Measurements from ENCODE around the gene RRAS2. TPM values are rescaled to one million over a fixed set of nuclear protein-coding genes. Genes with fewer than 3 reads are reported as not detected.

RRAS2 gene
- total RNA-seq, 2 experiments from 2014 or later = 0.60 TPM; not detected in 1

DNA sequence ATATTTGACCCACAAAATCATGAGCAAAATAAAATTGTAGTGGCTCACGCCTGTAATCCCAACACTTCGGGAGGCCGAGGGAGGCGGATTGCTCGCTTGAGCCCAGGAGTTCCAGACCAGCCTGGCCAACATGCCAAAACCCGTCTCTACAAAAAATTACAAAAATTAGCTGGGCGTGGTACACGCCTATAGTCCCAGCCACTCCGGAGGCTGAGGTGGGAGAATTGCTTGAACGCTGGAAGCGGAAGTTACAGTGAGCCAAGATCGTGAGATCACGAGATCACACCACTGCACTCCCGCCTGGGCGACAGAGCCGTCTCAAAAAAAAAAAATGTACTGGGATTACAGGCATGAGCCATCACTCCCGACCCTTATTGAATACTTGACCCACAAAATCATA is 2.0 kb upstream of the RRAS2 start:
- Histone ChIP-seq H3K9me3 (ENCODE audit: low read length) (no peaks in the 10 kb centered on the region), H3K9me2 (ENCODE audit: insufficient read depth, low read length) (no peaks in the 10 kb centered on the region), H3K36me3 (ENCODE audit: insufficient read depth, low read length) (no peaks in the 10 kb centered on the region), H3K27ac (ENCODE audit: low read depth, low read length, poor library complexity, severe bottlenecking) (no peak overlapping the region), H3K4me2 (ENCODE audit: low read length) (no peak overlapping the region), H3K79me2 (ENCODE audit: insufficient read depth, low read depth, low read length) (no peaks in the 10 kb centered on the region), H3K4me3 (ENCODE audit: low read depth, low read length, poor library complexity, severe bottlenecking) (no peak overlapping the region), H2AFZ (ENCODE audit: low read length) (no peak overlapping the region), H3K4me1 (ENCODE audit: insufficient read depth, low read length, poor library complexity, severe bottlenecking) (no peaks in the 10 kb centered on the region), H4K20me1 (ENCODE audit: insufficient read depth, low read length) (no peaks in the 10 kb centered on the region)
- ChIA-PET CTCF (ENCODE audit: unreplicated experiment) (no interaction called here), POLR2A (no interaction called here)
- TF ChIP-seq CTCF (conservative IDR thresholded peaks at IDR 0.05; ENCODE audit: low read length) (no peak), EZH2phosphoT487 (IDR thresholded peaks at IDR 0.05; ENCODE audit: borderline replicate concordance, low read depth, low read length) (no peak)
- BruUV-seq (replicated peaks) = no TSS peak
- intact Hi-C loops (cut with micrococcal nuclease; ENCODE audit: unreplicated experiment) = no loop called here
- no peak for DNase-seq (ENCODE audit: low spot score)

GRCh38 chr11:14359501-14360031 is 583 bp upstream of the RRAS2 start:
- no peaks in the 10 kb centered on the region for H3K4me1 ChIP-seq (ENCODE audit: insufficient read depth, low read length, poor library complexity, severe bottlenecking)
- no peaks in the 10 kb centered on the region for H3K79me2 ChIP-seq (ENCODE audit: insufficient read depth, low read depth, low read length)
- POLR2A ChIA-PET = no interaction called here
- CTCF ChIA-PET (ENCODE audit: unreplicated experiment) = no interaction called here
- H3K27ac ChIP-seq (ENCODE audit: low read depth, low read length, poor library complexity, severe bottlenecking) = no peak overlapping the region
- H3K9me3 ChIP-seq (ENCODE audit: low read length) = no peaks in the 10 kb centered on the region
- H2AFZ ChIP-seq (ENCODE audit: low read length) = no peak overlapping the region
- intact Hi-C loops (cut with micrococcal nuclease; ENCODE audit: unreplicated experiment) = no loop called here
- no TSS peak for BruUV-seq (replicated peaks)
- TF ChIP-seq EZH2phosphoT487 (IDR thresholded peaks at IDR 0.05; ENCODE audit: borderline replicate concordance, low read depth, low read length) (no peak), CTCF (conservative IDR thresholded peaks at IDR 0.05; ENCODE audit: low read length) (no peak)
- H3K4me2 ChIP-seq (ENCODE audit: low read length) = peak overlapping the region; percentile 18; the same call in 1 of the 2 replicates
- H3K36me3 ChIP-seq (ENCODE audit: insufficient read depth, low read length) = no peaks in the 10 kb centered on the region
- H3K4me3 ChIP-seq (ENCODE audit: low read depth, low read length, poor library complexity, severe bottlenecking) = no peak overlapping the region
- no peaks in the 10 kb centered on the region for H4K20me1 ChIP-seq (ENCODE audit: insufficient read depth, low read length)
- H3K9me2 ChIP-seq (ENCODE audit: insufficient read depth, low read length) = no peaks in the 10 kb centered on the region
- no peak for DNase-seq (ENCODE audit: low spot score)

- Histone ChIP-seq H3K36me3 (ENCODE audit: insufficient read depth, low read length) (no peaks in the 10 kb centered on the region), H3K79me2 (ENCODE audit: insufficient read depth, low read depth, low read length) (no peaks in the 10 kb centered on the region), H3K9me2 (ENCODE audit: insufficient read depth, low read length) (no peaks in the 10 kb centered on the region), H3K27ac (ENCODE audit: low read depth, low read length, poor library complexity, severe bottlenecking) (no peak overlapping the region), H4K20me1 (ENCODE audit: insufficient read depth, low read length) (no peaks in the 10 kb centered on the region), H3K4me2 (ENCODE audit: low read length) (peak overlapping the region; percentile 4; the same call in 1 of the 2 replicates), H3K9me3 (ENCODE audit: low read length) (no peaks in the 10 kb centered on the region), H2AFZ (ENCODE audit: low read length) (no peak overlapping the region), H3K4me3 (ENCODE audit: low read depth, low read length, poor library complexity, severe bottlenecking) (no peak overlapping the region), H3K4me1 (ENCODE audit: insufficient read depth, low read length, poor library complexity, severe bottlenecking) (no peaks in the 10 kb centered on the region)
- CTCF ChIA-PET (ENCODE audit: unreplicated experiment) = no interaction called here
- no peak for TF ChIP-seq CTCF (conservative IDR thresholded peaks at IDR 0.05; ENCODE audit: low read length)
- TF ChIP-seq EZH2phosphoT487 (IDR thresholded peaks at IDR 0.05; ENCODE audit: borderline replicate concordance, low read depth, low read length) = no peak
- no peak for DNase-seq (ENCODE audit: low spot score)
- BruUV-seq (replicated peaks) = no TSS peak
- intact Hi-C loops (cut with micrococcal nuclease; ENCODE audit: unreplicated experiment) = no loop called here
- POLR2A ChIA-PET = no interaction called here
These were observed 878 bp downstream of the RRAS2 start for GRCh38 chr11:14357881-14358728.
